ENCODE data around the gene CD59.
A peak's percentile ranks its signal among the peaks of the same experiment; 100 is the strongest.
"Not testable (repeated sequence)": the region's sequence is repeated elsewhere in the genome, so short reads cannot be mapped to it uniquely, and the experiment has no call there.

The CD59 gene

DNA sequence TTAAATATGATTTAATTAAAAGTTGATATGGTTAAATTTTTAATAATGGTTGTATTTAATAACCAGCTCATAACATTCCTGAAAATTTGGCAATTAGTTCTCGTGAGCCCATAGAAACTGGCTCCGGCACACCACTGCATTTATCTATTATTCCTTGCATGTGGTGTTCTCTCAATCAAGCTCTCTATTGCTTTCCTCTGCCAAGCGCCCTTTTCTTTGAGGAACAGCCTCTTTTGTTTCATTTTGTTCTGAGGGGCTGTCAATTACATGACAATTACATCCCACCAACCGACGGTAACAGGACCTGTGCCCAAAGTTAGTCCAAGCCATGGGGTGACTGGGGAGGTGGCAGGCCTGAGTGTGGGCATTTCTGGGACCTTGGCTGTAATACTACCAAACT, 43.7 kb downstream of the CD59 start:
- DNase-seq, result no peak

DNA sequence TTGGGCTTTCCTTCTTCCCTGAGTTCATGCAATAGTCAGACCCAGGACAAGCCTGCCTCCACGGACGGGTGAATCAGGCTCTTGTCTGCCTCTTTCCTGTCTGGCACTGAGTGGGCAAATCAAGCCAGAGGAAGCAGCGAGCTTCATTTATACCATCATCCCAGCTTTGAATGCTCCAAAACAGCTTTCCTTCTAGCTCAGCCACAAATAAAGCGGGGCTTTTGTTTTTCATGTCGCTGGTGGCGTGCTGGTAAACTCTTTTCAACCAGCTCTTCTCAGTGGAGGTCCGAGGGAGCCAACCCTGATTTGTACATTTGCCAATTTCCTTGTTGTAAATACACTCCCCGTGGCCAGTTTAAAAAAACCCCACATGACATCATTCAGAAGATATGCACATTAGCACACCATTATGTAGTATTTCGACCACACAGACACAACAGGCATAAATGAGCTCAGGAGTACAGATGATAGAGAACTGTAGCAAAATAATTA, 44.2 kb downstream of the CD59 start:
- DNase-seq, result peak; percentile 72

DNA sequence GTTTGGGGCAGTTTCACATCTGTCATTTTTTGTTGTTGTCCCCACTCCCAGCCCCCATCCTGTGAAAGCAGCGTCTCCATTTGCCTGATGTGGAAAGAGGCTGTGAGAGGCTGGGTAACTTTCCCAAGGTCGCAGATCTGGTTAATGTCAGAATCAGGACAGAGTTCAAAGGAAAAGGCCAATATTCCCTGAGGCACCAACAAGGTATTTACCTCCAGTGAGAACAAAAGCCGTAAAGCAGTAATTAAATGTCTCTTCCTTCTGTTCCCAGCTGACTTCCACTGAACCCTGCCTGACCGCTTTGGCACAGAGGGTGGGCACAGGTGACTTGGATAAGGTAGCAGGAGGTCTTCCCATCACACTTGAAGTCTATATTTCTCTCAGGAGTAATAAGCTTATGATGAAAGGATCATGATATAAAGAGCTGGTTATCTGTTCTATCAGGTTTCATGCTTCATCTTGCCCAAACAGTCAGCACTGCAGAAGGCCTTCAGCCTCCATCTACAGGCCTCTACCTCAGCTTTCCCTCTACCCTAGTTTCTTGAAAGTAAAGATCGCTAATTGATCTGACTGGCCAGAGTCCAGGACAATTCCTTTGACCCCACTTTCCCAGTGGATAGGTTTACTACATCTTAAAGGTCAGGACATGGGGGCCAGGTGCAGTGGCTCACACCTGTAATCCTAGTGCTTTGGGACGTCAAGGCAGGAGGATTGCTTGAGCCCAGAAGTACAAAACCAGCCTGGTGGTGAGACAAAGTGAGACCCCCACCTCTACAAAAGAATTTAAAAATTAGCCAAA, 45.0 kb downstream of the CD59 start:
- no peak for DNase-seq

GRCh38 chr11:33690290-33691065, 45.7 kb downstream of the CD59 start:
- no peak for DNase-seq

DNA sequence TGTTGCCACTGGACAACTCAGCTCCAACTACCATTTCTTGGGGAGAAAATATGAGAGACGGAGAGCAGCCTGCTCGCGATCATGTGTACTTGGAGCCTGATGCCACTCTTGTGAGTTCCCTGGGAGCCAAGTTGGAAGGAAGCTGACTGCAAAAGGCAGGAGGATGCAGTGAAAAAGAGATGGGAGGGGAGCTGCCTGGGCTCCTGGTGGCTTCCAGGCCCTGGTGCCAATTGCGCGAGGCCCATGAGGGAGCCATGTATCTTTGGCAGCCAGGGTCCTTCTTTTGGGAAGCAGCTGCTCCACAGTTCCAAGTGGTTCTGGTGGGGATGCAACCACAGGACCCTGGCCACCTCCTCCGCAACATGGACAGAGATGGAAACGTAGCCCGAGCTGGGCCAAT, 46.7 kb downstream of the CD59 start:
- DNase-seq, result no peak

DNA sequence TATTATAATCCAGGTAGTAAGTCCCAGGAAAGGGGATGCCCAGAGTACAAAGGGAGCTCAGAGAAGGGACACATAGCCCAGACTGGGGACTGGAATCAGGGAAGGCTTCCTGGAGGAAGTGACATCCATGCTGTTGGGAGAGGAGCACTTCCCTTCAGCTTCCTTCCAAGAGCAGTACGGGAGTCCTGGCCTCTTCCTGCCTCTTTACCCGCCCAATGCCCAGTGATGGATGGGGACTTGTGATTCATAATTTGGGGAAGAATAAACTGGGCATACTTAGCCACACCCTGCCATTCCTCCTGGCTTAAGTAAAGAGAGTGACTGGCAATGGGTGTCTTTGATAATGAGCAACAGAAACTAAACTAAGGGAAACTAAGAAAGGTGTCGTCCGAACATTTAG, 47.1 kb downstream of the CD59 start:
- DNase-seq, result no peak

- DNase-seq, result peak; percentile 64
Measured at GRCh38 chr11:33687733-33688479, 48.3 kb downstream of the CD59 start.

DNA sequence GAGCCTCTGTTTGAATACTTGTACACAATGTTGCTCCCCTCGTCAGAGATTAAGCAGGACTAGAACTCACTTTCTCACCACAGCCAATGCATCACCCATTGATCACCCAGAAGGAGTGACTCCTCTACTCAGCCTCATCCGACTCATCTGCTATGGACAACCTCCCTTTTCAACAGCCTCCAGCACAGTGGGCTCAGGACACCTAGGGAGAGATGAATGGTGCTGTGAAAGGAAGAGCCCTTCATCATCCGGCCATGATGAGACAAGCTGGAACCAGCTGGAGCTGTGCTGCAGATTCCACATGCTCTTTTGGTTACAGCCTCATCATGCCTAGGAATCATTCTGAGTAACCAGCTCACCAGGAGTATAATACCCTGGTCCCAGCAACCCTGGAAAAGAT, 51.1 kb downstream of the CD59 start:
- DNase-seq, result no peak

DNA sequence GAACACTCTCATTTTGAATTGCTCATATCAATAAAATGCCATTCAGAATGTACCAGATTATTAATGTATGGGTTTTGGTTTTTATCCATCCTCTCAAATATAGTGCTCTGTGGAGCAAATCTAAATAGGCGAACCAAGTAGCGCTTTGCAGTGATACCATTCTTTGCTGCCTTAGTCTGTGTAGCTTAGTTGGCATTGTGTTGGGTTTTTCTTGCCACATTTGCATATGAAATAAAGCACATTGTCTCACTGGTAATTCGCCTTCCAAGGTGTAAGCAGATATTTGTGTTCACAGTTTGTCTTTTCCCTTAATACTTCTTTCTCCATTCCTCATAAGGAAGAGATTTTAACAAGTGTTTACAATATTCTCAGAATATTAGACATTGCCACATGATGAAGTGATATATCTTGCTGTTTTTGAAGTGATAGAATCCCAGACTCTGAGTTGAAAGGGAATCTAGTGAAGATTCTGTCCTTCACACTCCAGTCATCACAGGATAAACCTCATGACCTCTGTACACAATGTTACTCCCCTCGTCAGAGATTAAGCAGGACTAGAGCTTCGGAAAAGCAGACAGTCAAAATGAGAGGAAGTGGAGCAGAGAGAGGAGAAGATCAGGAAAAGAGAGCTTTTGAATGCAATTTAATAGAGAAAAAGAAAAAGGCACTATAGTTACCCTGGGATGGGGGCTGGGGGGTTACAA, 52.1 kb downstream of the CD59 start:
- DNase-seq, result no peak

- no peak for DNase-seq
Measured at GRCh38 chr11:33682446-33682845, 53.8 kb downstream of the CD59 start.

GRCh38 chr11:33682019-33682418, 54.2 kb downstream of the CD59 start:
- DNase-seq, result no peak

DNA sequence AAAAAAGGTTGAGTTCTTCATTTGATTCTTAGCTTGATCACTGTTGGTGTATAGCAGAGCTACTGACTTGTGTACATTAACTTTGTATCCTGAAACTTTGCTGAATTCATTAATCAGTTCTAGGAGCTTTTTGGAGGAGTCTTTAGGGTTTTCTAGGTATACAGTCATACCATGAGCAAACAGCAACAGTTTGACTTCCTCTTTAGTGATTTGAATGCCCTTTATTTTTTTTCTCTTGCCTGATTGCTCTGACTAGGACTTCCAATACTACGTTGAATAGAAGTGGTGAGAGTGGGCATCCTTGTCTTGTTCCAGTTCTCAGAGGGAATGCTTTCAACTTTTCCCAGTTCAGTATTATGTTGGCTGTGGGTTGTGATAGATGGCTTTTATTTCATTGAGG, 57.6 kb downstream of the CD59 start:
- DNase-seq, result not testable (repeated sequence)

GRCh38 chr11:33674035-33674814, 62.0 kb downstream of the CD59 start:
- no peak for DNase-seq

DNA sequence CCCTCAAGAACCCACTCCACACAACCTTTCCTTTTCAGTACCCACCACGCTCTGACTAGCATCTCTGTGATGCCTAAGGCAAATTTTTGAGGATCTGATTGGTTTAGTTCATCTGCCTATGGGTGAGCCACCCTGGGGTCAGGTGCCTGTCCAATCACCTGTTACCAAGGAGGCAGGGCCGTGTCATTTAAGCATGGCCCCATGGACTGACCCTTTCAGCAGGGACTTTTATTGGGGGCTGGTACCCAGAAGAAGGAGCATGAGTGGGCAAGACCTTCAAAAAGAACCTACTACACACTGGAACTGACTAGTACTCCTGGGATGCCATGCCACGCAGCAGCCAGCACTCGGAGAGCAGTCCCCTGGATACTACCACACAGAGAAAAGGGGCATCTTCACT, 64.0 kb downstream of the CD59 start:
- DNase-seq, result no peak

DNA sequence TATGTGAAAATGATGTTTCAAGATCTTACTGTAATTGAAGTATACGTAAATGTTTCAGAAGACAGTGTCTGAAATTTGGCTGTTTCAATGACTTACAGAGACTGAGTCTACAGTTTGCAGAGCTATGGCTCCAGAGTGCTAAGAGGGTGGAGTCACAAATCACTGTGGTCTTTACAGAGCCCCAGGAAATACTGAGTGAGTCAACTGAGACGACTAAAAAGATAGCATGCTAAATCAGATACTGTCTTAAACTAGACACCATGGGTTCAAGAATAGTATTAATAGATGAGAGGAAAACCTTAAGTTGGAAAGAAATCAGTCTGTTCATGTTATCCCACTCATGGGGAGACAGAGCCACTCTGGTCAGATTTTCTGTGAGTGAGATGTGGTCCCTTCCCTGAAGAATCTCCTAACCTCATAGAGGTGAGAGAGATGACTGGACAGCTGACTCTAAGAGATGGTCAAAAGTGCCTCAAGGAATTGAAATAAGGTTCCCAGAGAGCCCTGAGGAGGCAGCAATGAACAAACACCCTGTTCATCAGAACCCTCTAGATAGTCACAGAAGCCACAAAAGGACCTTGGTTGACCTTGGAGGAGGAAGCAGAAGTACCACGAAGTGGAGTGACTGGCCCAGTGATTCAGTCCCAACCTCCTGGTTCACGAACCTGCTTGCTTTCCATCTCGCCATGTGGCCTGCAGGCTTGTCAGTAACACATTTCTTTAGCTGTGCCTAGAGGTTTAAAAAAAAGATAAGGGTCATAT, 65.8 kb downstream of the CD59 start:
- DNase-seq, result no peak

- DNase-seq, result no peak
Measured at GRCh38 chr11:33669598-33670249, 66.5 kb downstream of the CD59 start.

DNA sequence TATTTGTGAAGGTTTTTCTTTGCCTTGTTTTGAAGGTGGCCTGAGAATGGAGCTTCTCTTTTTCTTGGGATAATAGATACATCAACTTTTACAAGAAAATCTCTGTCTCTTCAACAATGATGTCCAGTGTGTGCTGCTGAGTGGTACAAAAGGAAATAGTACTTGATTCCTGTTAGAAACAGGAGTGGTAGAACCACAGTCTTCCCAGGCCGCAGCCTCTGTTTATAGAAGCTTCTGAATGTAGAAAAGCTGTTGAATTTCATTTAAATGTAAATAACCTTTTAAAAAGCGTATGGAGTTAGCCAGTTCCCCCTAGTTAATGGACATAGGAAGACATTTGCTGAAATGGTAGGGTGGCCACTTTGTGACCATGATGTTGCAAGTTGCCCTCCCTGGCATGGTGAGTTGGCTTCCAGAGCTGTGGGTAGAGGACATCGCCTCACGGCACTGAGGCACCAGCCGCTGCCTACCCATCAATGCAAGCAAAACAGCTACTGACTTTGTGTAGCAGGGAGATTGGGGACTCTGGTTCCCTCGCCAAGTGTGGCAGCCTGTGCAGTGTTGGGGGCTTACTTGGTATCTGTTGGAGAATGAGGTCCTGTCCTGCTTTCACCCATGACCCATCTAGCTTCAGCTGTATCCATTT, 67.1 kb downstream of the CD59 start:
- no peak for DNase-seq

DNA sequence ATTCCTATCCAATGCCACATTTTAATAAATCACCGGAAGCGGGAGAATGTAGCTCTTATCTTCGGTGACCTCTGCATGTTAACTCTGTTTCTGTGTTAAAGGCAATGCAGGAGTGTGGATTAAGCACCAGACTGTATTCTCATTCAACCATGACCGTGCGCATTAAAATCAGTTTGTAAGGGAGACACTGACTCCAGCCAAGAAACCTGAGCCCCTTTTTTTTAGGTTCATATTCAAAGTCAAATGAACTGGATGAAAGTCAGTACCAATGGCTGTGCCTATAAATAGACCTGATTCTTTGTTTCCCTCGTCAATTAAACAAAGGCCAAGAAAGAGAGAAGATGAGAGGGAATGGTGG, 67.8 kb downstream of the CD59 start:
- DNase-seq, result no peak

- no peak for DNase-seq
Measured at GRCh38 chr11:33667819-33668467, 68.3 kb downstream of the CD59 start.

Data from NCI-H2081 treated with DMSO at 0.1 percent for 48 hours (cell line).